Stimulated activated CD8-positive, alpha-beta memory T cell treated with anti-CD3 and anti-CD28 coated beads, Interleukin-12 subunit alpha, Interleukin-12 subunit beta, amount 100 ng/mL, for 4 hours (primary cell): ENCODE results near the gene NAXE.
"Not testable (repeated sequence)": the region's sequence is repeated elsewhere in the genome, so short reads cannot be mapped to it uniquely, and the experiment has no call there.

Source experiments
- DNase-seq: peaks from one replicate; pipeline ENCODE4 v3.0.0-alpha.2; 2020; ENCODE audit warnings: low read depth

NAXE gene

GRCh38 chr1:156591432-156592157, at the start of gene NAXE:
Gene NAXE (plus strand): TSS chr1:156591776. CDS start chr1:156591805, 29 bp downstream.
- DNase-seq: peak; percentile 56

GRCh38 chr1:156543066-156543465, 48.5 kb upstream of the NAXE start:
- DNase-seq: no peak

GRCh38 chr1:156544592-156545102, 46.9 kb upstream of the NAXE start:
- no peak for DNase-seq

GRCh38 chr1:156546267-156546666, 45.3 kb upstream of the NAXE start:
- no peak for DNase-seq

GRCh38 chr1:156547434-156547833, 44.1 kb upstream of the NAXE start:
- no peak for DNase-seq

- DNase-seq: no peak
Observed at GRCh38 chr1:156547982-156548381, 43.6 kb upstream of the NAXE start.

- DNase-seq: no peak
Observed at GRCh38 chr1:156549390-156549789, 42.2 kb upstream of the NAXE start.

GRCh38 chr1:156549831-156550230, 41.7 kb upstream of the NAXE start:
- DNase-seq: no peak

- no peak for DNase-seq
Observed at GRCh38 chr1:156550346-156550745, 41.2 kb upstream of the NAXE start.

- no peak for DNase-seq
Observed at GRCh38 chr1:156551066-156551643, 40.4 kb upstream of the NAXE start.

- no peak for DNase-seq
Observed at GRCh38 chr1:156551869-156552268, 39.7 kb upstream of the NAXE start.

- DNase-seq: no peak
Observed at GRCh38 chr1:156552518-156552917, 39.1 kb upstream of the NAXE start.

- not testable (repeated sequence) for DNase-seq
Observed at GRCh38 chr1:156552937-156553336, 38.6 kb upstream of the NAXE start.

- no peak for DNase-seq
Observed at GRCh38 chr1:156553860-156554485, 37.6 kb upstream of the NAXE start.

GRCh38 chr1:156554971-156555370, 36.6 kb upstream of the NAXE start:
- DNase-seq: no peak

GRCh38 chr1:156555715-156556114, 35.9 kb upstream of the NAXE start:
- DNase-seq: no peak

- no peak for DNase-seq
Observed at GRCh38 chr1:156556354-156556753, 35.2 kb upstream of the NAXE start.

GRCh38 chr1:156559086-156559796, 32.3 kb upstream of the NAXE start:
- DNase-seq: no peak

- DNase-seq: no peak
Observed at GRCh38 chr1:156559797-156560385, 31.7 kb upstream of the NAXE start.

GRCh38 chr1:156560585-156561163, 30.9 kb upstream of the NAXE start:
- DNase-seq: no peak

GRCh38 chr1:156565519-156565918, 26.1 kb upstream of the NAXE start:
- no peak for DNase-seq

GRCh38 chr1:156566436-156566835, 25.1 kb upstream of the NAXE start:
- no peak for DNase-seq
